ENCODE data around the gene SLMAP.
"Not testable (repeated sequence)": the region's sequence is repeated elsewhere in the genome, so short reads cannot be mapped to it uniquely, and the experiment has no call there.

Gene SLMAP

GRCh38 chr3:57793737-57794187 is 37.7 kb downstream of the SLMAP start:
- no peak for DNase-seq (ENCODE audit: low spot score)

- DNase-seq (ENCODE audit: low spot score) = no peak
These were observed 38.4 kb downstream of the SLMAP start for GRCh38 chr3:57794501-57794900.

DNA sequence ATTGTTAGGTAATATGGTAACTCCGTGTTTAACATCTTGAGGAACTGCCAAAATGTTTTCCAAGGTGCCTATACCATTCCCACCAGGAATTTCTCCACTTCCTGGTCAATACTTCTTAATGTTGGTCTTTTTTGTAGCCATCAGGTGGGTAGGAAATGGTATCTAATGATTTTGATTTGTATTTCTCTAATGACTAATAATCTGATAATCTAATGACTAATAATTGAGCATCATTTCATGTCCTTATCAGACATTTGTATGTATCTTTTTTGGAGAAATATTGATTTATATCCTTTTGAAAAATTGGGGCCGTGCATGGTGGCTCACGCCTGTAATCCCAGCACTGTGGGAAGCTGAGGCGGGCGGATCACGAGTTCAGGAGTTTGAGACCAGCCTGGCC is 38.8 kb downstream of the SLMAP start:
- no peak for DNase-seq (ENCODE audit: low spot score)

DNA sequence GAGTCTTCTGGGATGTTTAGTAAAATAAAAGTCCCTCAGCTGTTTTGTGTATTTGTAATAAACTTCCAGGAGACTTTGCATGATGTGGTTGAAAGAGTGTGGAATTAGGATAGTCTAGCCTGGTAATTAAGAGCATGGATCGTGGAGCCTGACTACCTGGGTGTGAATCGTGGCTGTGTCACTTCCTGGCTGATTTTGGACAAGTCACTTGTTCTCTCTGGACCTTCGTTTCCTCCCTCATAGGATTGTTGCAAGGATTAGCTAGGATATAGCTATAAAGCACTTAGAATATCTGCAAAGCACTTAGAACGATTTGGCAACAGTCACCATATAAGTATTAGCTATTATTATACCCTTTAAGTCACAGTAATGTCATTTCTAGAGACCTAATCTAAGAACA is 40.2 kb downstream of the SLMAP start:
- no peak for DNase-seq (ENCODE audit: low spot score)

DNA sequence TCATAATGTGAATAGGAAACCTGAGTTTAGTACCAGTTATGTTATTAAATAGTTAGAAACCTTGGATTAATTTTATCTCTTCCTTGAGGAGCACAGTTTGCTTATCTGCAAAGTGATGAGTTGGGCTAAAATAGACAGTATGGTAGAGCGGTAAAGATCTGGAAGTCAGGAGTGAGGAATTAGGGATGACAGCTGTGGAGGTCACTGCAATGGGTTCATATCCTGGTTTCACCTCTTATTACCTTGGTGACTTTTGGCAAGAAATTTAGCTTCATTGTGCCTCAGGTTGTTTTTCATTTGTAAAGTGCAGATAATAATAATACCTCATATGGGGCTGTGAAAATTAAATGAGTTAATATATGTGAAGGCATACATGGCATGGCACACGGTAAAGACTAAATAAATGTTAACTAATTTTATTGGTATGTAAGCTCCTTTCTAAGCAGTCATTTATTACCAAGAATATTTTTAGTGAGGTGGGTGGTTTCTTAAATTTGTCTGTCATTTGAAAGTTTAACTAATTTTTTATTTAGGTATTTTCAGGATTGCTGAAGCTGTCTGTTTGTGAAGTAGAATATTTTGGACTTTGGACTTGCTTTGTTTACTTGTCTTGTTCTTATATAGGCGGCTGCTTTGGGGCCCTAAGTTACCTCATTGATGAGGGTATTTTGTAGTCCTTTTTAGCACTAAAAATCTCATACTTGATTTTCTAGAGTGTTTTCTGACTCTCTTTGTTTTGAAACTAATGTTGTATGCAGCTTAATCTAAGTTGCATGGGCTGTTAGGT is 41.8 kb downstream of the SLMAP start:
- no peak for DNase-seq (ENCODE audit: low spot score)

DNA sequence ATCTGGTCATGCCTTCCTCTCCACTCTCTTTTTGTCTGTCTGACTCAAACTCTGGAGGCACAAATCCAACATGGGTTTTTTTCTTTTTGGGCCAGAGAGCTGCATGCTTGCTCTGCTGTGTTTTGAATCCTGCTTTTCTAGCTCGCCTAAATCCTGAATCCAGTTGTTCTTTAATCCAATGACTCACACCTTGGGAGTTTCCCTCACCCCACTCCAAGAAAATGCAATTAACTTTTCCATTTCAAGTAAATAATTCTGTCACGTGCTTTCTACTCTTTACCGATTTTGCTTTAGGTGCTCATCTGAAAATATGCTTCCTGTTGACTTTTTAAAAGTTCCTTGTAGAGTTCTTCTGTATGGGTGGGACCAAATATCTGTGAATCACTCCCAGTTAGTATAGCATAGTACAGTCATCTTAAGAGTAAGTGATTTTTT is 47.6 kb downstream of the SLMAP start:
- DNase-seq (ENCODE audit: low spot score) = peak; percentile 44

- no peak for DNase-seq (ENCODE audit: low spot score)
These were observed 49.2 kb downstream of the SLMAP start for GRCh38 chr3:57805266-57805665.

DNA sequence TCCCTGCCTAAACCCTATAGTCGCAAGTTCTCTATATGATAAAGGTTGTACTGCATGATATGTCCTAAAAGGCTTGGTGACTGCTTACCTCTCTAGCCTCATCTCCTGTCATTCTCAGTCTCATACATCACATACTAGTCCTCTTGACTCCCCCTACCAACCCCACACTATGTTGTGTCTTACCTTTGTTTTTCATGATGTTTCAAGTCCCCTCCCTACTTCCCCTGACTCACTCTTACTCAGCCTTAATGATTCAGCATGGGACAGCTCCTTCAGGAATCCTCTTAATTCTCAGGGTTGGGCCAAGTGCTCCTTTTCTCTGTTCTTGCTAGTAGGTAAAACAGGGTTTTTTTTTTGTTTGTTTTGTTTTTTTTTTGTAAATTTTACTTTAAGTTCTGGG is 49.6 kb downstream of the SLMAP start:
- peak; percentile 48 for DNase-seq (ENCODE audit: low spot score)

- not testable (repeated sequence) for DNase-seq (ENCODE audit: low spot score)
These were observed 50.1 kb downstream of the SLMAP start for GRCh38 chr3:57806195-57806594.

GRCh38 chr3:57808961-57809608 is 53.0 kb downstream of the SLMAP start:
- no peak for DNase-seq (ENCODE audit: low spot score)

DNA sequence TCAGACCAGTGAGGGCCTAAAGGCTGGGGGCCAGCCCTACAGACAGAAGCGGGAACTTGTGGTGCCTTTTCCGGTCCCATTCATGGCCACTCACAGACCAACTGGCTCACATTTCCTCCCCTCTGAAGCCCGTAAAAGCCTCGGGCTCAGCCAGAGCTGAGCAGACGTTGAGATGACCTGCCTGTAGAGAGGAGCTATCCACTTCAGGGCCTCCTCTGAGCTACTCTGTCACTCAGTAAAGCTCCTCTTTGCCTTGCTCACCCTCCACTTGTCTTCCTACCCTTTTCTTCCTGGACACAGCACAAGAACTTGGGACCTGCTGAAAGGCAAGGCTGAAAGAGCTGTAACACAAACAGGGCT is 53.5 kb downstream of the SLMAP start:
- DNase-seq (ENCODE audit: low spot score) = no peak

DNA sequence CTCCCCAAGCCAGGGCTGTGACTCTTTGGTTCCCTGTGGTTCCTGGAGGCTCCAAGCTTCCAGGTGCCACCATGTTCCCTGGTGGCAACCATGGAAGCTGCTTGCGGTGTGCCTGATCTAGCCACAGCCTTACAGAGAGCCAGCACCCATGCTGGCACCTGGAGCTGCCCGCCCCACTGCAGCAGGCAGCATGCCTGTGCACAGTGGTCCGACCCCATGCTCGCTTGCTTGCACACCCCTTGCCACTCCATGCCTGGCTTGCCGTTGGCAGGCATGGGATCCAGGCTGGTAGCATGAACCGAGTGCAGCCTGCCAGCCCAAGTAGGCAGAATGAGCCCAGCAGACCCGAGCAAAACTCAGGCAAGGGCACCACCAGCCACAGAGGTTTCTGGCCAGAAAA is 53.9 kb downstream of the SLMAP start:
- DNase-seq (ENCODE audit: low spot score) = no peak

DNA sequence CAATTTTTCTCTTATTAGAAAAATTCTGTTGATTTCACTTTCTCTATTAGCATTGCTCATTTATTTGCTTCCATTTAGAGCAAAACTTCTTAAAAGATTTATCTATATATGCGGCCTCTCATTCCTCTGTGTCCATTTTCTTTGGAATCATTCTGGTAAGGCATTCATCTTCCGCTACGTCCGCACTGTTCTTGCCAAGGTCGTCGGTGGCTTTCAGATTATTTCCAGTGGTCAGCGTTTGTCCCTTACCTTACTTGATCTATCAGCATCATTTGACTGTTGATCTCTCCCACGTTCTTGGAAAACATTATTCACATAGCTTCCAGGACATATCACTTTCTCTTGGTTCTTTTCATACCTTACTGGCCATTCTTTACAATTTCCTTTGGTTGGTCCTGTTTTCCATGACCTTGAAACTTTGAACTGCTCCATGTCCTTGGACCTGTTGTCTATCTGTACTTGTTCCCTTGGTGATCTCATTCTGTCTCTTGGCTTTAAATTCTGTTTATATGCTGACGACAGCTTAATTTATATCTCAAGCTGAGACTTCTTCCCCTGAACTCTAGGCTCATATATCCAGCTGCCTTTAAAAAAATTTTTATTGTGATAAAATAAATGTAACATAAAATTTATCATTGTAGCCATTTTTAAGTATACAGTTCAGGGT is 54.5 kb downstream of the SLMAP start:
- DNase-seq (ENCODE audit: low spot score) = no peak

DNA sequence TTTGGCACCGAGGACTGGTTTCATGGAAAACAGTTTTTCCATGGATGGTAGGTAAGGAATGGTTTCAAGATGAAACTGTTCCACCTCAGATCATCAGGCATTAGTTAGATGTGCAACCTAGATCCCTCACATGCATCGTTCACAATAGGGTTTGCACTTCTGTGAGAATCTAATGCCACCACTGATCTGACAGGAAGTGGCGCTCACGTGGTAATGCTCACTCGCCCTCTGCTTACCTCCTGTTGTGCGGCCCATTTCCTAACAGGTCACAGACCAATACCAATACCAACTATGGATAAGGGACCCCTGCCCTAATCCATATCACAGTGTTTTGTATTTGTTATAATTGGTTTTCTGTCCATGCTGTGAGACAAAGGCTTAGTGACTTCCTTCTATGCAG is 58.9 kb downstream of the SLMAP start:
- DNase-seq (ENCODE audit: low spot score) = peak; percentile 48

GRCh38 chr3:57816471-57817095 is 60.5 kb downstream of the SLMAP start:
- DNase-seq (ENCODE audit: low spot score) = no peak

- no peak for DNase-seq (ENCODE audit: low spot score)
These were observed 62.7 kb downstream of the SLMAP start for GRCh38 chr3:57818772-57819171.

- DNase-seq (ENCODE audit: low spot score) = no peak
These were observed 64.4 kb downstream of the SLMAP start for GRCh38 chr3:57820479-57820878.

DNA sequence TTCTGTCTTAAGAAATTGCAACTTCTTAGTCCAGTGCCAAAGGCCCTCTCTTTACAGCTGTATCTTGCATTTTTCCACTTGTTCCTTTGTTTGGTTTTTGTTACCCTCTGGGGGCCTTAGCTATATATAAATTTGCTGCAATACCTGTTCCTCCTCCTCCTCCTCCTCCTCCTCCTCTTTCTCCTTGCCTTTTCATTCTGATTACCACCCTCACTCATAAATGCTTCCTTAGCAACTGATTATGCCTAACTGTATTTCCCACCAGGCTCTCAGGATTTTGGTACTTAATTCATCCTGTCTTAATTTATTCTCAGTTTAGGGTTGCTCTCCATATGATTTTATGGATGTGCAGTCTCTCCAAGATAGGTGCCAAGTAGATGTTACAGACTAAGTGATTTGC is 65.7 kb downstream of the SLMAP start:
- no peak for DNase-seq (ENCODE audit: low spot score)

- DNase-seq (ENCODE audit: low spot score) = no peak
These were observed 66.6 kb downstream of the SLMAP start for GRCh38 chr3:57822686-57823085.

DNA sequence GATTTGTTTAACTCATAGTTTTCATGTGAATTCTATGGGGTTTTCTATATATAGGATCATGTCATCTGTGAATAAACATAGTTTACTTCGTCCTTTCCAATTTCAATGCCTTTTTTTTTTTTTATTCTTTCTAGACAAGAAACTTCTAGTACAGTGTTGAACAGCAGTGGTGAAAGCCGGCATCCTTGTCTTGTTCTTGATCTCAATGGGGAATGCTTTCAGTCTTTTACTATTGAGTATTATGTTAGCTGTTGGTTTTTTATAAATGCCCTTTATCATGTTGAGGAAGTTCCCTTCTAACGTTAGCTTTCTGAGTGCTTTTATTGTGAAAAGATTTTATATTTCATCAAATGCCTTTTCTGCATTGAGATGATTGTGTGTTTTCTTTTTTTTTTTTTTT is 69.0 kb downstream of the SLMAP start:
- no peak for DNase-seq (ENCODE audit: low spot score)

DNA sequence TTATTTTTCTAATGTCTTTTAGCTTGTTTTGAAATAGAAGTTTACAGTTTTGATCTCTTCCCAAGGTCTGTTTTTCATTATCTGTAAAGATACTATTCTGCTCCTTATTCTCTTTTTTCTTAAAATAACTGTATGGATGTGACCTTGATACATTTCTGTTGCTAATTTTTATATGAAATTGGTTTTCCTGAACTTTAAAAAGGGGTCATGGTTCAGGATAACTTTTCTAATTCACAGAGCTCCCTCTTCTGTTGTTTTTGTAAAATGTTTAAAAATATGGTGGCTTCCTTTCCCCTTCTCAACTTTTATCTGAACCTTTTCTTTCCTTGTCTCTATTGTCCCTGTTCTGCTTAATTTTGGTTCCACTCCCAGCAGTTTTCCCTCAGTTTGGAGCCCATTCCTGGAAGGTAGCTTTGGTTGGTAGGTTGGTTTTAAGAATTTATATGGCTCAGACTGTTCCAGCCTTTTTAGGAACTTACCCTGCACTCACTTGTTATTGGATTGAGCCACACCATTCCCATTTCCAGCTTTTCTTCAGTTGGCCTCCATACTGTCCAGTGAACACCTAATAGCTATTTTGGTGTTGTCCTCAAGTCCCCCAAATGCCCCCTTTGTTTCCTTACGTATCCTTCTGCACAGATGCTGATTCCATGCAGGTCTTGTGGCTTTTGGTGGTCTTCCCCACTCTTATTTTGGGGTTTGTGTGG is 70.3 kb downstream of the SLMAP start:
- DNase-seq (ENCODE audit: low spot score) = no peak
